HepG2 (cell line): ENCODE measurements around the gene SERINC2. TPM values are rescaled to one million over a fixed set of nuclear protein-coding genes. Genes with fewer than 3 reads are reported as not detected.

Source experiments
- BCLAF1 ChIP-seq: fragments of 450-650 bp; IDR thresholded peaks from 2 replicates; pipeline ENCODE4 v1.6.1; 2017; ENCODE audit warnings: mild to moderate bottlenecking
- FOXM1 ChIP-seq: sonication (generic); formaldehyde crosslinking; IDR thresholded peaks from 2 replicates; pipeline ENCODE4 v1.5.0; 2020; ENCODE audit warnings: missing genetic modification reagents
- GFI1 ChIP-seq: sonication (generic); formaldehyde crosslinking; IDR thresholded peaks from 2 replicates; pipeline ENCODE4 v1.5.0; 2020; ENCODE audit warnings: missing genetic modification reagents, mild to moderate bottlenecking, borderline replicate concordance
- HOXA5 ChIP-seq: sonication (generic); formaldehyde crosslinking; IDR thresholded peaks from 2 replicates; pipeline ENCODE4 v1.4.0; 2020; ENCODE audit warnings: missing genetic modification reagents
- JDP2 ChIP-seq: sonication (generic); formaldehyde crosslinking; IDR thresholded peaks from 2 replicates; pipeline ENCODE4 v1.8.1; 2022; ENCODE audit warnings: missing genetic modification reagents, borderline replicate concordance
- SIX1 ChIP-seq: sonication (generic); formaldehyde crosslinking; IDR thresholded peaks from 2 replicates; pipeline ENCODE4 v1.4.0; 2020; ENCODE audit warnings: missing genetic modification reagents, borderline replicate concordance
- TBL1XR1 ChIP-seq: fragments of 150-350 bp; IDR thresholded peaks from 2 replicates; pipeline ENCODE4 v1.6.1; 2014; ENCODE audit warnings: borderline replicate concordance, low read length; ENCODE audit not compliant: partially characterized antibody
- TBP ChIP-seq: sonication (generic); formaldehyde crosslinking; IDR thresholded peaks from 2 replicates; pipeline ENCODE4 v1.5.0; 2020; ENCODE audit warnings: missing genetic modification reagents
- U2AF2 ChIP-seq: fragments of 200-400 bp; formaldehyde crosslinking; IDR thresholded peaks from 2 replicates; pipeline ENCODE4 v1.6.1; 2017; ENCODE audit warnings: low read depth, mild to moderate bottlenecking, low read length
- ZBTB3 ChIP-seq: sonication (generic); formaldehyde crosslinking; IDR thresholded peaks from 2 replicates; pipeline ENCODE4 v1.4.0; 2020; ENCODE audit warnings: low read depth, mild to moderate bottlenecking, moderate library complexity, missing genetic modification reagents, borderline replicate concordance
- ZFY ChIP-seq: sonication (generic); formaldehyde crosslinking; IDR thresholded peaks from 2 replicates; pipeline ENCODE4 v1.4.0; 2020; ENCODE audit warnings: missing genetic modification reagents
- ZNF225 ChIP-seq: sonication (generic); formaldehyde crosslinking; IDR thresholded peaks from 2 replicates; pipeline ENCODE4 v1.4.0; 2020; ENCODE audit warnings: mild to moderate bottlenecking, missing genetic modification reagents
- ZNF263 ChIP-seq: sonication (generic); formaldehyde crosslinking; IDR thresholded peaks from 2 replicates; pipeline ENCODE4 v1.4.0; 2020; ENCODE audit warnings: missing genetic modification reagents
- ZNF318 ChIP-seq: sonication (generic); formaldehyde crosslinking; IDR thresholded peaks from 2 replicates; pipeline ENCODE4 v1.4.0; 2020; ENCODE audit warnings: mild to moderate bottlenecking, missing genetic modification reagents
- ZNF563 ChIP-seq: sonication (generic); formaldehyde crosslinking; IDR thresholded peaks from 2 replicates; pipeline ENCODE4 v1.8.0; 2022; ENCODE audit warnings: mild to moderate bottlenecking, moderate library complexity, missing genetic modification reagents
- ZNF629 ChIP-seq: sonication (generic); formaldehyde crosslinking; conservative IDR thresholded peaks from 2 replicates; pipeline ENCODE4 v1.5.0; 2020; ENCODE audit warnings: missing genetic modification reagents
- ZNF672 ChIP-seq: sonication (generic); formaldehyde crosslinking; IDR thresholded peaks from 2 replicates; pipeline ENCODE4 v1.8.1; 2022; ENCODE audit warnings: missing genetic modification reagents
- ZNF7 ChIP-seq: IDR thresholded peaks from 2 replicates; pipeline ENCODE4 v1.6.1; 2016; ENCODE audit warnings: missing biosample characterization, missing genetic modification reagents
- ZNF776 ChIP-seq: sonication (generic); formaldehyde crosslinking; IDR thresholded peaks from 2 replicates; pipeline ENCODE4 v1.4.0; 2020; ENCODE audit warnings: mild to moderate bottlenecking, missing genetic modification reagents
- ZNF782 ChIP-seq: sonication (generic); formaldehyde crosslinking; IDR thresholded peaks from 2 replicates; pipeline ENCODE4 v1.4.0; 2020; ENCODE audit warnings: missing genetic modification reagents, mild to moderate bottlenecking, borderline replicate concordance
- ZSCAN22 ChIP-seq: sonication (generic); formaldehyde crosslinking; IDR thresholded peaks from 2 replicates; pipeline ENCODE4 v1.4.0; 2020; ENCODE audit warnings: mild to moderate bottlenecking, missing genetic modification reagents
- polyA plus RNA-seq, 8 experiments: library from polyadenylated mRNA; depleted of rRNA in 3 of 8; stranded (reverse) in 7 of 8; unstranded in 1 of 8; fragments of >200 nt; fragmentation: Illumina TruSeq in 4 of 8; extraction: Trizol in 4 of 8; gene quantifications; 2 replicates each; pipeline versions ENCODE4 v1.2.1 to v1.2.3, GENCODE V29; 2011 to 2016; ENCODE audit warnings: low read depth in 4 of 8, missing spikeins in 1 of 8, mixed read lengths in 1 of 8; ENCODE audit not compliant: insufficient read depth in 1 of 8
- total RNA-seq, 5 experiments: library from RNA; depleted of rRNA; stranded (reverse); fragments of >200 nt; fragmentation: Illumina TruSeq; extraction: Trizol; gene quantifications; 2 replicates each; pipeline ENCODE4 v1.2.3, GENCODE V29; 2016; ENCODE audit warnings: low read depth in 1 of 5

SERINC2 gene
- total and polyA plus RNA-seq, 2 of the 13 experiments (the other 11 are each of a cell fraction or from before 2014, with no cell fraction given) = 4.8 to 126 TPM

- no peak for TF ChIP-seq U2AF2
- 0 out of 2 replicates have a peak, but pooled peaks have one; percentile 27 for TF ChIP-seq ZNF7 (CRISPR knock-in tag)
- TF ChIP-seq ZNF563 (CRISPR knock-in tag) = no peak
- no peak for TF ChIP-seq SIX1 (CRISPR knock-in tag)
- TF ChIP-seq ZNF776 = no peak
- peak; percentile 26; the same call in 1 of the 2 replicates for TF ChIP-seq ZFY (CRISPR knock-in tag)
- TF ChIP-seq GFI1 (CRISPR knock-in tag) = peak; percentile 16; the same call in 1 of the 2 replicates
- TF ChIP-seq ZBTB3 (CRISPR knock-in tag) = no peak
- TF ChIP-seq FOXM1 (CRISPR knock-in tag) = no peak
- no peak for TF ChIP-seq ZSCAN22 (CRISPR knock-in tag)
- TF ChIP-seq BCLAF1 = no peak
- peak; percentile 90 for TF ChIP-seq ZNF263 (CRISPR knock-in tag)
- no peak for TF ChIP-seq ZNF225 (CRISPR knock-in tag)
- no peak for TF ChIP-seq ZNF782 (CRISPR knock-in tag)
- TF ChIP-seq TBL1XR1 = no peak
- TF ChIP-seq HOXA5 = no peak
- TF ChIP-seq TBP = no peak
- no peak for TF ChIP-seq JDP2 (CRISPR knock-in tag)
- no peak for TF ChIP-seq ZNF318 (CRISPR knock-in tag)
- no peak for TF ChIP-seq ZNF672 (CRISPR knock-in tag)
- no peak for TF ChIP-seq ZNF629
Measured at GRCh38 chr1:31441970-31442647, 29.1 kb downstream of the SERINC2 start (continued).
